ENCODE data around the gene RBP2. TPM values are rescaled to one million over a fixed set of nuclear protein-coding genes. Genes with fewer than 3 reads are reported as not detected.

The RBP2 gene
- total RNA-seq, result not detected

DNA sequence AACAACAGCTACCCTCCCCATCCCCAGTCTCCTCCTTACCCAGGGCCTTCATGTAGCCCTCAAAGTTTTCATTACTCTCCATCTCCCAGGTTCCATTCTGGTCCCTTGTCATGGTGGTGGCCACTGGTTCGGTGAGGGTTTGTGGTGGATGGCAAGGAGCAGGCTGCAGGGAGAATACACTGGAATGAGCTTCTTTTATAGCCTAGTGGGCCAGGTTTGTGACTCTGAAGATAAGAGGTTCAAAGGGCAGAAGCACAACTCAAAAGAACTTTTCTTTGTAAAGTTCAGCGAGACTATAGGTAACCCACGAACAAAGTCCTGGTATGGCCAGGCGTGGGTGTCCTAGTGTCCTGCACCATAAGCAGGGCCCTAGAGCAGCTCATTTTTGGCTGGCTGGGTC is at the start of gene RBP2:
Gene RBP2 (minus strand): TSS at position 169 of the 400 bp plus-strand sequence. CDS start 57 bp downstream, at position 112.
- no peak within 1 kb of the TSS for H3K4me3 ChIP-seq

DNA sequence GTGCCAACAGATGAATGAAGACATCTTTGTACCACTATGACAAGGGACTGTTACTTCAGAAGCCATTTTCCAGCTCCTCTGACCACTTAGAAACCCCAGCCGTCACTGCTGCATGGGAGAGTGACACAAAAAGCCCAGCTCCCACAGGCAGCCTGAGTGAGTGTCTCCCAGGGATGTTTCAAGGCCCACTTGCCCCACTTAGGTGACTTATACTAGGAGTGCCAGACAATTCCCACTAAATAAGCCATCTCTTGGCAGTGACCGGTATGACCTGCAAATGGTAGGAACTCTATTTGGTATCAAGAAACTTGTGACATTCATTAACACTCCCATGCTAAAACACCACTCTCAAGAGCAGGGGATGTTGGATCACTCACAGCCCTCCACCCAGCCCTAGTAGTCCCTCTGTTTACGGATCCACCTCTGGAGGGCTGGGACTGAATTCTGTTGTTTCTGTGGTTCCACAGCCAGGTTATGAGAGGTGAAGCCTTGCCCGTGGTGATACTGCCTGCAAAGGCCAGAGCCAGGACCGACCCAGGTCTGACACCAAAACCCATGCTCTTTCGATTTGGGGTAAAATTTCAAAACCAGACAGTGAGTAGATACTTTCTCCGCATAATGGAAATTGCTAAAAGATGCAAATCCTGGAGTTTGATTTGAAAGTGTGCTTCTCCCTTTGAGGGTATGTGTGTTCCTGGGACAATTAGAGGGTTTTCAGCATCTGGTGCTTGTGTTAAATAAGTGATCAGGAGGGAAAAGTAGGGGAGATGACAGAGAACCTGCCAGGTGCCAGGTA is 48.7 kb upstream of the RBP2 start:
- Histone ChIP-seq H3K27me3 (no peaks in the 10 kb centered on the region), H3K4me3 (no peak overlapping the region), H3K4me1 (no peaks in the 10 kb centered on the region), H3K9me3 (no peaks in the 10 kb centered on the region), H3K27ac (no peak overlapping the region), H3K36me3 (no peaks in the 10 kb centered on the region)
- TF ChIP-seq, protein P1, sequence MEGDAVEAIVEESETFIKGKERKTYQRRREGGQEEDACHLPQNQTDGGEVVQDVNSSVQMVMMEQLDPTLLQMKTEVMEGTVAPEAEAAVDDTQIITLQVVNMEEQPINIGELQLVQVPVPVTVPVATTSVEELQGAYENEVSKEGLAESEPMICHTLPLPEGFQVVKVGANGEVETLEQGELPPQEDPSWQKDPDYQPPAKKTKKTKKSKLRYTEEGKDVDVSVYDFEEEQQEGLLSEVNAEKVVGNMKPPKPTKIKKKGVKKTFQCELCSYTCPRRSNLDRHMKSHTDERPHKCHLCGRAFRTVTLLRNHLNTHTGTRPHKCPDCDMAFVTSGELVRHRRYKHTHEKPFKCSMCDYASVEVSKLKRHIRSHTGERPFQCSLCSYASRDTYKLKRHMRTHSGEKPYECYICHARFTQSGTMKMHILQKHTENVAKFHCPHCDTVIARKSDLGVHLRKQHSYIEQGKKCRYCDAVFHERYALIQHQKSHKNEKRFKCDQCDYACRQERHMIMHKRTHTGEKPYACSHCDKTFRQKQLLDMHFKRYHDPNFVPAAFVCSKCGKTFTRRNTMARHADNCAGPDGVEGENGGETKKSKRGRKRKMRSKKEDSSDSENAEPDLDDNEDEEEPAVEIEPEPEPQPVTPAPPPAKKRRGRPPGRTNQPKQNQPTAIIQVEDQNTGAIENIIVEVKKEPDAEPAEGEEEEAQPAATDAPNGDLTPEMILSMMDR (IDR thresholded peaks at IDR 0.05), result no peak
- DNase-seq (ENCODE audit: low spot score), result peak; percentile 46

More for the DNA sequence above, at the start of gene RBP2:
- Histone ChIP-seq H3K27ac (peak within 1 kb of the TSS in 1 of 2 donors; percentile 27), H3K27me3 (no peaks in the 10 kb centered on the region), H3K36me3 (no peaks in the 10 kb centered on the region), H3K9me3 (no peaks in the 10 kb centered on the region), H3K4me1 (no peaks in the 10 kb centered on the region)
- TF ChIP-seq, protein P1 (IDR thresholded peaks at IDR 0.05), result no peak
- no peak for DNase-seq (ENCODE audit: low spot score)

DNA sequence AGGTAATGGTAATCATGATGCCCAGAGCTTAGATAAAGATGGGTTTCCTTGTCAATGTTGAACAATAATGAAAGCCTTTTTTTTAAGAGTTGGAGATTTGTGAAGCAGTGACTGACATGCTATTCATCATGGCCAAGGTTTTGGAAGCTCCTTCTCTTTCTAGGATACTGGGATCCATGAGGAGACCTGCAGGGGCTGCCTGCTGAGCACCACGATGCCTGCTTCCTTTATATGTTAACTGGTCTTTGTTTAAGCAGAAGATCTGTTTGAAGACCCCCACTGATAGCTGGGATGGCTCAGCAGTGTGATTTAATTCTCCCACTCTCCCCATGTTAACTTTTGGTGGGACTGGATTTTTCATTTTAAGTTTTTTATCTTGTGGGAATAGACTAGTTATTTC is 47.4 kb upstream of the RBP2 start:
- H3K27ac ChIP-seq, result no peak overlapping the region
- no peaks in the 10 kb centered on the region for H3K4me1 ChIP-seq
- no peaks in the 10 kb centered on the region for H3K27me3 ChIP-seq
- H3K9me3 ChIP-seq, result no peaks in the 10 kb centered on the region
- H3K4me3 ChIP-seq, result no peak overlapping the region
- no peaks in the 10 kb centered on the region for H3K36me3 ChIP-seq
- DNase-seq (ENCODE audit: low spot score), result no peak
- TF ChIP-seq, protein P1 (IDR thresholded peaks at IDR 0.05), result no peak

DNA sequence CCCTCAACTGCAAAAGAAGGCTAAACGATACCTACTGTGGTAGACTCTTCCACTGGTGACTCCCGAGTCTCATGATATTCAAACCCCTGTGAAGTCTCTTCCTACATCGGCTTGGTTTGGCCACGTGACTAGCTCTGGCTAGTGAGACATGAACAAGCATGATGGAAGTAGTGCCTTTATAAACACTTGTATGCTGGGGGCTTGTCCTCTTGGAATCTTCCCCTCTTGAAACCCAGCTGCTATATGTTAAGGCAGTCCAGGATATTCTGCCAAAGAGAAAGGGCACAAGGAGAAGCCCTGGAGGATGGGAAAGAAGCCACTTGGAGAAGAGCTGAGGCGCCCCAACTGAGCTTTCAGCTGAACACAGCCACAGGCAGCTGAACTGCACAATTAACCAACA is 46.9 kb upstream of the RBP2 start:
- Histone ChIP-seq H3K27ac (no peak overlapping the region), H3K36me3 (no peaks in the 10 kb centered on the region), H3K9me3 (no peaks in the 10 kb centered on the region), H3K4me3 (no peak overlapping the region), H3K27me3 (no peaks in the 10 kb centered on the region), H3K4me1 (no peaks in the 10 kb centered on the region)
- TF ChIP-seq, protein P1 (IDR thresholded peaks at IDR 0.05), result no peak
- DNase-seq (ENCODE audit: low spot score), result no peak

DNA sequence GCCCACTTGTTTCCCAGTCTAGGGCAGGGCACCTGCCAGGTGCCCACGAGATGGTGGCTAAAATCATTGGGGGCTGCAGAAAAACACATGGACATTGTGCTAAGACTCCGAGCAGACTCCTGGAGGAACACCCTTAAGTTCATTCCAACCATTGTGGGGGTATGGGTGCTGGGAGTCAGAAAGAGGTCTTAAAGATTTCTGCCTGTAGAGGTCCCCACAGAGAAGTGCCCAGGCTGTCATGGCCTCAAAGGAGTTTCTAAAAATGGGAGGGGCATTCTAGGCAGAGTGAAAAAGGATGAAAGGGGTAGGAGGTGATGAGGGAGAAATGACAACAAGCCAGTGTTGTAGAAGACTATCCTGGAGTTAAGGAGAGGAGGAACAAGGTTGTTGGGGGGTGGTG is 46.1 kb upstream of the RBP2 start:
- H3K4me3 ChIP-seq, result no peak overlapping the region
- H3K27me3 ChIP-seq, result no peaks in the 10 kb centered on the region
- H3K4me1 ChIP-seq, result no peaks in the 10 kb centered on the region
- DNase-seq (ENCODE audit: low spot score), result no peak
- no peak overlapping the region for H3K27ac ChIP-seq
- TF ChIP-seq, protein P1 (IDR thresholded peaks at IDR 0.05), result no peak
- H3K36me3 ChIP-seq, result no peaks in the 10 kb centered on the region
- no peaks in the 10 kb centered on the region for H3K9me3 ChIP-seq

DNA sequence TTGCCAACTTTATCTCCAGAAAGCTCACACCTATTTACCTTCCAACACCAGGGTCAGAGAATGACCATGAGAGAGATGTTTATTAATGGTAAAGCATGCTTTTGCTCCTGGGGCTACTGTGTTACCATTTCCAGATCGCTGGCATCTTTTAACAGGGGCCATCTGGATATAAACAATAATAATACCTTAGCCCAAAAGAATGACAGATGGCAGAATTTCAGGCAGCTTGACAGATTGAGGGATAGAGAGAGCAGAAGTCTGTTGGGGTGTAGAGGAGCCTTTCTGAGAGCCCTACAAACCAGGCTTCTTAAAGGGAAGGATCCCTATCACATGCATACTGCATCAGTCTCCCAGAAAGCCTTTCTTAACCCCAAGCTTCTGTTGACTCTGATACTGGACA is 45.5 kb upstream of the RBP2 start:
- Histone ChIP-seq H3K9me3 (no peaks in the 10 kb centered on the region), H3K27ac (no peak overlapping the region), H3K4me3 (no peak overlapping the region), H3K4me1 (no peaks in the 10 kb centered on the region), H3K36me3 (no peaks in the 10 kb centered on the region), H3K27me3 (no peaks in the 10 kb centered on the region)
- TF ChIP-seq, protein P1 (IDR thresholded peaks at IDR 0.05), result no peak
- DNase-seq (ENCODE audit: low spot score), result no peak

Measured in right atrium auricular region (tissue), 2 donors.